K562 (cell line): ENCODE results near the gene TUBB4B. TPM values are rescaled to one million over a fixed set of nuclear protein-coding genes. Genes with fewer than 3 reads are reported as not detected.

Experiments
- ATAC-seq: fragments of 200-7000 bp; cut with Tn5 transposase; 3 replicates; pipeline ENCODE4 v1.9.1; 2020; ENCODE audit warnings: moderate library complexity
- BruUV-seq: library from RNA; stranded (reverse); fragments of 400-500 nt; replicated peaks from 2 replicates; lab custom pipeline; 2021; lab: Mats Ljungman, UMichigan
- CTCF ChIA-PET: fragments of 300-600 bp; formaldehyde crosslinking; extraction: SDS; loops from one replicate; lab custom pipeline; 2021; ENCODE audit warnings: low intra/inter-chr PET ratio; lab: Yijun Ruan, JAX
- POLR2A ChIA-PET: fragments of 300-600, 350-650 bp; sonication (Branson Sonifier 250); formaldehyde crosslinking; extraction: SDS; loops from one replicate; lab custom pipeline; 2021; ENCODE audit warnings: antibody characterized with exemption, inconsistent platforms; lab: Yijun Ruan, JAX
- DNase-seq, 4 experiments: peaks; one replicate each; pipeline versions ENCODE4 v3.0.0 to v3.0.0-alpha.2; 2011 to 2018; ENCODE audit warnings: low spot score in 3 of 4, mixed read lengths in 3 of 4; ENCODE audit errors: extremely low read depth in 1 of 4
- FAIRE-seq: peaks from 2 replicates; lab custom pipeline; 2011; peaks lifted over from hg19 to GRCh38; lab: Jason Lieb, UNC
- H2AFZ ChIP-seq: 2 replicates; pipeline ENCODE4 v1.6.0; 2011; ENCODE audit warnings: low read depth, low read length, control low read depth, inconsistent platforms
- H3K27ac ChIP-seq: fragments of 200-600 bp; 3 replicates; pipeline ENCODE4 v1.8.0; 2011; ENCODE audit warnings: low read depth, mild to moderate bottlenecking, control low read depth, inconsistent platforms, low read length, moderate library complexity, mixed read lengths; ENCODE audit errors: extremely low read depth
- H3K27me3 ChIP-seq, 2 experiments: fragments of 300-600 bp in 1 of 2; 2 replicates in 1 of 2; 3 replicates in 1 of 2; pipeline versions ENCODE4 v1.6.0 to v1.8.0; 2011; ENCODE audit warnings: inconsistent platforms in 2 of 2, low read length in 2 of 2, mild to moderate bottlenecking in 1 of 2, mixed read lengths in 1 of 2, moderate library complexity in 1 of 2; ENCODE audit not compliant: control insufficient read depth in 2 of 2, insufficient read depth in 2 of 2
- H3K36me3 ChIP-seq: fragments of 300-600 bp; 3 replicates; pipeline ENCODE4 v1.8.0; 2011; ENCODE audit warnings: mild to moderate bottlenecking, low read length, inconsistent platforms; ENCODE audit not compliant: control insufficient read depth, insufficient read depth
- H3K4me1 ChIP-seq, 2 experiments: fragments of 200-600 bp in 1 of 2; replicated peaks in 1 of 2; 2 replicates in 1 of 2; 3 replicates in 1 of 2; pipeline versions ENCODE4 v1.5.1 to v1.8.0; 2011; ENCODE audit warnings: inconsistent platforms in 2 of 2, low read length in 2 of 2, mild to moderate bottlenecking in 1 of 2, mixed read lengths in 1 of 2, moderate library complexity in 1 of 2; ENCODE audit not compliant: control insufficient read depth in 2 of 2, insufficient read depth in 2 of 2
- H3K4me2 ChIP-seq: 2 replicates; pipeline ENCODE4 v1.6.1; 2011; ENCODE audit warnings: low read length, control low read depth, inconsistent platforms, mixed read lengths; ENCODE audit not compliant: insufficient read depth
- H3K4me3 ChIP-seq: fragments of 200-600 bp; sonication (generic), shearing (Covaris generic); 2 replicates; pipeline ENCODE4 v1.5.1; 2016; ENCODE audit warnings: control low read depth, inconsistent platforms
- H3K79me2 ChIP-seq: fragments of 200-600 bp; 3 replicates; pipeline ENCODE4 v1.8.0; 2011; ENCODE audit warnings: low read length, inconsistent platforms; ENCODE audit not compliant: control insufficient read depth, insufficient read depth
- H3K9ac ChIP-seq, 2 experiments: 2 replicates each; pipeline versions ENCODE4 v1.6.0 to v1.6.1; 2011; ENCODE audit warnings: low read depth in 2 of 2, low read length in 2 of 2, control low read depth in 1 of 2, inconsistent platforms in 1 of 2, mild to moderate bottlenecking in 1 of 2, mixed read lengths in 1 of 2; ENCODE audit not compliant: insufficient read depth in 1 of 2
- H3K9me1 ChIP-seq: one replicate; pipeline ENCODE4 v1.6.0; 2011; ENCODE audit warnings: inconsistent platforms, mild to moderate bottlenecking, low read length, moderate library complexity; ENCODE audit not compliant: control insufficient read depth, insufficient read depth
- H3K9me3 ChIP-seq: replicated peaks from 2 replicates; pipeline ENCODE4 v1.5.1; 2011; ENCODE audit warnings: low read depth, low read length, inconsistent platforms; ENCODE audit not compliant: control insufficient read depth, insufficient read depth
- H4K20me1 ChIP-seq: replicated peaks from 2 replicates; pipeline ENCODE4 v1.6.1; 2011; ENCODE audit warnings: low read length, inconsistent platforms, mixed read lengths; ENCODE audit not compliant: control insufficient read depth, insufficient read depth
- BACH1 ChIP-seq: fragments of 200-800 bp; sonication (Bioruptor generic); IDR thresholded peaks from 2 replicates; pipeline ENCODE4 v1.6.1; 2016; ENCODE audit warnings: missing genetic modification characterization, missing compliant biosample characterization
- CUX1 ChIP-seq: fragments of 200-800 bp; sonication (Bioruptor generic); IDR thresholded peaks from 2 replicates; pipeline ENCODE4 v1.6.1; 2016; ENCODE audit warnings: missing genetic modification characterization, missing compliant biosample characterization
- MYBL2 ChIP-seq, 2 experiments: fragments of 450-650 bp in 1 of 2; sonication (generic) in 1 of 2; formaldehyde crosslinking in 1 of 2; IDR thresholded peaks; 2 replicates each; pipeline versions ENCODE4 v1.6.1 to v1.8.1; 2017 to 2022; ENCODE audit warnings: borderline replicate concordance in 1 of 2, inconsistent platforms in 1 of 2, low read depth in 1 of 2, mild to moderate bottlenecking in 1 of 2, missing genetic modification reagents in 1 of 2, moderate library complexity in 1 of 2
- PRPF4 ChIP-seq: fragments of 200-400 bp; formaldehyde crosslinking; IDR thresholded peaks from one replicate; pipeline ENCODE4 v1.6.1; 2017; ENCODE audit warnings: low read length, low read depth, mild to moderate bottlenecking; ENCODE audit not compliant: insufficient read depth, poor library complexity, severe bottlenecking
- RBM34 ChIP-seq: fragments of 200-400 bp; formaldehyde crosslinking; IDR thresholded peaks from 2 replicates; pipeline ENCODE4 v1.6.1; 2018; ENCODE audit warnings: low read length, borderline replicate concordance; ENCODE audit not compliant: insufficient read depth
- YY1 ChIP-seq, 3 experiments: IDR thresholded peaks; 2 replicates each; pipeline ENCODE4 v1.6.1; 2011; ENCODE audit warnings: low read length in 2 of 3, mild to moderate bottlenecking in 2 of 3, moderate library complexity in 2 of 3, borderline replicate concordance in 1 of 3, control low read depth in 1 of 3, low read depth in 1 of 3; ENCODE audit not compliant: insufficient read depth in 3 of 3, insufficient replicate concordance in 2 of 3, control insufficient read depth in 1 of 3, insufficient read length in 1 of 3; ENCODE audit errors: extremely low read depth in 1 of 3
- WGBS: fragments of 100-300 bp; shearing (Covaris generic); methylation state at CpG from one replicate; pipeline ENCODE4 v1.1.6; 2016; ENCODE audit warnings: low coverage, mixed read lengths; ENCODE audit not compliant: insufficient coverage; ENCODE audit errors: missing lambda C conversion rate; 5-methylcytosine and 5-hydroxymethylcytosine counted together
- in situ Hi-C: fragments of 300-500 bp; cut with MboI; formaldehyde crosslinking; loops from 4 replicates; pipeline ENCODE4 v1.15.0; 2018; ENCODE audit warnings: inconsistent platforms, mixed read lengths
- intact Hi-C: fragments of 100-400 bp; cut with micrococcal nuclease; formaldehyde crosslinking; loops from 2 replicates; pipeline ENCODE4 v1.14.2; 2022
- polyA plus RNA-seq, 8 experiments: library from polyadenylated mRNA; depleted of rRNA in 4 of 8; stranded (reverse) in 5 of 8; unstranded in 3 of 8; fragments of >200 nt; fragmentation: Nextera tagmentation in 2 of 8; fragmentation: Illumina TruSeq in 1 of 8; extraction: Ambion mirVana in 2 of 8; extraction: Trizol in 1 of 8; gene quantifications; 2 replicates each; pipeline versions ENCODE4 v1.2.1 to v1.2.3, GENCODE V29; 2011 to 2014; ENCODE audit warnings: inconsistent platforms in 1 of 8, missing spikeins in 1 of 8
- total RNA-seq, 7 experiments: library from RNA; depleted of rRNA in 6 of 7; stranded (reverse); fragments of >200 nt in 6 of 7; fragmentation: Illumina TruSeq in 2 of 7; extraction: Trizol in 2 of 7; gene quantifications; 2 replicates each; pipeline versions ENCODE4 v1.2.1 to v1.2.3, GENCODE V29; 2011 to 2021; ENCODE audit warnings: low replicate concordance in 1 of 7
- TF ChIP-seq, protein P1 (sequence below), 2 experiments: fragments of 450-650 bp in 1 of 2; sonication (generic) in 1 of 2; formaldehyde crosslinking in 1 of 2; IDR thresholded peaks in 1 of 2; conservative IDR thresholded peaks in 1 of 2; 2 replicates each; pipeline versions ENCODE4 v1.6.1 to v1.8.1; 2016 to 2023; ENCODE audit warnings: mild to moderate bottlenecking in 2 of 2, moderate library complexity in 2 of 2, inconsistent platforms in 1 of 2, missing genetic modification reagents in 1 of 2

TUBB4B gene
- total and polyA plus RNA-seq, 9 of the 15 experiments (the other 6 are each of a cell fraction or from before 2014, with no cell fraction given), result 24.1 to 443 (median 268) TPM

GRCh38 chr9:137241490-137242268, 592 bp downstream of the TUBB4B start (continued):
- TF ChIP-seq, protein P1, sequence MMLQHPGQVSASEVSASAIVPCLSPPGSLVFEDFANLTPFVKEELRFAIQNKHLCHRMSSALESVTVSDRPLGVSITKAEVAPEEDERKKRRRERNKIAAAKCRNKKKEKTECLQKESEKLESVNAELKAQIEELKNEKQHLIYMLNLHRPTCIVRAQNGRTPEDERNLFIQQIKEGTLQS (IDR thresholded peaks at IDR 0.05), result peak; percentile 47
- TF ChIP-seq, protein P1 (CRISPR knock-in tag; conservative IDR thresholded peaks at IDR 0.05), result 0 out of 2 replicates have a peak, but pooled peaks have one; percentile 2
- TF ChIP-seq PRPF4, result no peak
- TF ChIP-seq, all 486 proteins: peak for 50

DNA sequence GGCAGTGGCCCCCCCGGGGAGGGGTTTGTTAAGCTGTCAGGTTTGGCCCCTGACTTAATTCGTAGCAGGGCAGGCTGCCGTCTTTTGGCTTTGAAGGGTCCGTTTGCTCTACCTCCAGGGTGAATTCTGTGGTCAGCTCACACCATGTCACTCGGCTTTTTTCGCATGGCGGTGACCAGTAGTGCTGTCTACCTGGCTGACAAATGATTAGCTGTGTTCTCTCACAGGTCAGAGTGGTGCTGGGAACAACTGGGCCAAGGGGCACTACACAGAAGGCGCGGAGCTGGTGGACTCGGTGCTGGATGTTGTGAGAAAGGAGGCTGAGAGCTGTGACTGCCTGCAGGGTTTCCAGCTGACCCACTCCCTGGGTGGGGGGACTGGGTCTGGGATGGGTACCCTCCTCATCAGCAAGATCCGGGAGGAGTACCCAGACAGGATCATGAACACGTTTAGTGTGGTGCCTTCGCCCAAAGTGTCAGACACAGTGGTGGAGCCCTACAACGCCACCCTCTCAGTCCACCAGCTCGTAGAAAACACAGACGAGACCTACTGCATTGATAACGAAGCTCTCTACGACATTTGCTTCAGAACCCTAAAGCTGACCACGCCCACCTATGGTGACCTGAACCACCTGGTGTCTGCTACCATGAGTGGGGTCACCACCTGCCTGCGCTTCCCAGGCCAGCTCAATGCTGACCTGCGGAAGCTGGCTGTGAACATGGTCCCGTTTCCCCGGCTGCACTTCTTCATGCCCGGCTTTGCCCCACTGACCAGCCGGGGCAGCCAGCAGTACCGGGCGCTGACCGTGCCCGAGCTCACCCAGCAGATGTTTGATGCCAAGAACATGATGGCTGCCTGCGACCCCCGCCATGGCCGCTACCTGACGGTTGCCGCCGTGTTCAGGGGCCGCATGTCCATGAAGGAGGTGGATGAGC, 1.4 kb downstream of the TUBB4B start:
- Histone ChIP-seq H3K36me3 (peaks cover 30% of the 10 kb centered on the region), H2AFZ (no peak overlapping the region), H3K4me3 (peak overlapping the region; percentile 96), H4K20me1 (peaks cover 30% of the 10 kb centered on the region), H3K9me1 (peaks cover 4% of the 10 kb centered on the region), H3K27me3 (no peaks in the 10 kb centered on the region), H3K9ac (peak overlapping the region; percentile 87 to 100), H3K79me2 (peaks cover 57% of the 10 kb centered on the region), H3K27ac (peak overlapping the region; percentile 90), H3K9me3 (no peaks in the 10 kb centered on the region), H3K4me1 (peaks cover 24 to 87% of the 10 kb centered on the region in 2 experiments; a peak in 4 of 5 replicates), H3K4me2 (peak overlapping the region; percentile 95)
- WGBS, result 57% methylated on average over 35 of the region's 36 CpGs
- DNase-seq (no peak), ATAC-seq (no peak), FAIRE-seq (peak; percentile 74)
- in situ Hi-C loops (loop anchor here (25.0 kb wide), 1 partner anchor 455 kb away; the partner anchor contains the start of genes CCDC183 and TMEM141), intact Hi-C loops (loop anchor here (5.0 to 10.0 kb wide), 2 partner anchors 60 to 458 kb away; partner anchors contain the start of gene NRARP)
- CTCF ChIA-PET, result no interaction called here
- POLR2A ChIA-PET, result interaction anchor here (0.6 to 6.5 kb wide), 28 partner anchors 12 to 869 kb away, joined by 3 to 221 read pairs (median 4); partner anchors contain the start of genes ANAPC2, CARD9, CYSRT1 and EXD3
- BruUV-seq, result no TSS peak
- no peak for TF ChIP-seq RBM34
- no peak for TF ChIP-seq BACH1 (tag)
- TF ChIP-seq CUX1, result no peak
- no peak for TF ChIP-seq MYBL2 (IDR thresholded peaks at IDR 0.05; ENCODE audit: low read depth)
- TF ChIP-seq MYBL2 (CRISPR knock-in tag; IDR thresholded peaks at IDR 0.05; ENCODE audit: borderline replicate concordance), result no peak
- peak in 1 of 3 experiments; percentile 40 for TF ChIP-seq YY1 (IDR thresholded peaks at IDR 0.05; ENCODE audit: borderline replicate concordance in 1 of 3, control insufficient read depth in 1 of 3, extremely low read depth in 1 of 3, insufficient read depth in 3 of 3, insufficient read length in 1 of 3, insufficient replicate concordance in 2 of 3, low read depth in 1 of 3, low read length in 2 of 3)
